Colonic mucosa (tissue), 4 donors: ENCODE results near the gene DXO. TPM values are rescaled to one million over a fixed set of nuclear protein-coding genes. Genes with fewer than 3 reads are reported as not detected.

Experiments
- DNase-seq: peaks from one replicate; pipeline ENCODE4 v3.0.0-alpha.2; 2020
- H3K27ac ChIP-seq: fragments of 200-600 bp; one replicate; pipeline ENCODE4 v1.8.0; 2021
- H3K27me3 ChIP-seq: fragments of 200-600 bp; one replicate; pipeline ENCODE4 v1.8.0; 2021
- H3K36me3 ChIP-seq: fragments of 200-600 bp; one replicate; pipeline ENCODE4 v1.8.0; 2021
- H3K4me1 ChIP-seq: fragments of 200-600 bp; one replicate; pipeline ENCODE4 v1.8.0; 2021; ENCODE audit warnings: mild to moderate bottlenecking
- H3K4me3 ChIP-seq: fragments of 200-600 bp; one replicate; pipeline ENCODE4 v1.8.0; 2021
- H3K9ac ChIP-seq, 2 donors: one replicate each; pipeline ENCODE4 v1.7.0; 2013; ENCODE audit warnings: control low read depth in 2 of 2, low read depth in 2 of 2, low read length in 2 of 2
- H3K9me3 ChIP-seq: fragments of 200-600 bp; one replicate; pipeline ENCODE4 v1.8.0; 2021
- intact Hi-C: fragments of 100-400 bp; cut with DNase I; formaldehyde crosslinking; loops from one replicate; pipeline ENCODE4 v1.14.1; 2022
- total RNA-seq, 2 donors: library from RNA; stranded (reverse); fragmentation: NEBNext Ultra II Directional in 1 of 2; extraction: Animal tissue kit (Norgen Biotek cat#: 25700) in 1 of 2; gene quantifications; one replicate each; pipeline ENCODE4 v1.2.1, GENCODE V29; 2021
- TF ChIP-seq, protein P1 (sequence below): fragments of 200-600 bp; IDR thresholded peaks from one replicate; pipeline ENCODE4 v1.8.0; 2022; ENCODE audit warnings: antibody characterized with exemption, mild to moderate bottlenecking
- donor health status: healthy.
- donor health status: DM: no; HTN: no; CAD: no.
- donor health status: DM: no; HTN: no; CAD: no.

Gene DXO
- total RNA-seq, 2 donors from 2014 or later, result 13.0 to 16.1 TPM

DNA sequence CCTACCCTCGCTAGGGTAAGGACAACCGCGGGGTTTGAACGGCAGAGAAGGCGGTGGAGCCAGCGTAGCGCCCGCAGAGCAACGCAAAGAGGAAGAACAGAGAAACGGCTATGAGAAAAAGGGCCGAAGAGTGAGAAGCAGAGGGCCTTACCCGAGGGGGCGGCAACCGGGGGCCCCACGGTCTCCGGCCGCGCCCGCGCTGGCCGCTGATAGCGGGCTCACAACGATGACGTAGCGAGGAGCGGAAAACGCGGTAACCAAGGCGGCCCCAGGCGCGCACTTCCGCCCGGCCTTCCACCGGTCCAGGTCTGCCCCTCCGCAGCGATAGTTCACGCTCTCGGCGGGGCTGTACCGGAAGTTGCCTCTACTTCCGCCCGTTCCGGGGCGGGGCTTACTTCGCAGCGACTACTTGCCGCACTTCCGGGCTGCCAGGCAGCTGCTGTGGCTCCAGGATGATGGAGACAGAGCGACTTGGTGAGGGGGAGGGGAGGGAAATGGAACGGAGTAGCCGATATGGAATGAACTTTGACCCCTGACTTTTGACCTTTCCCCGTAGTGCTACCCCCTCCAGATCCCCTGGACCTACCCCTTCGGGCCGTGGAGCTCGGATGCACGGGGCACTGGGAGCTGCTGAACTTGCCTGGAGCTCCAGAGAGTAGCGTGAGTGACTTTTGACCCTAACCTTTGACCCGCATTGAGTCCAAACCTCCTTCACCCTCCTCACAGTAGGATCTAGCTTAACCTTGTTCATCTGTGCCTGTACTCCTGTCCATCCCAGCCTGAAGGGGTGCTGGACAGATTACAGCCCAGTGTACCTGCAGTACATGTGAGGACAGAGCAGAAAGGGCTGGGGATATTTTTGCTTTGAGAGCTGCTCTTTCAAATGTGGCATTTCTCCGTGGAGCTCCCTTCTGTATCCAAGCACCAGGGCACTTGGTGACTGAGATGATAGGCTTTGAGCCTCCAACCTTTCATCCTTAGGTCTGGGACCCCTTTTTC lies 12.9 kb downstream of the DXO start, which contains the start of the genes NELFE and SKIC2:
TSS of gene NELFE (minus strand) at position 231 of the 999 bp plus-strand sequence. CDS start 525 bp downstream, outside the sequence.
TSS of gene SKIC2 (plus strand) at position 435 of the 999 bp plus-strand sequence. CDS start at position 453, 18 bp downstream.
- peak within 1 kb of the TSS; percentile 58 for H3K4me3 ChIP-seq
- intact Hi-C loops, result loop anchor here (10.0 kb wide), 2 partner anchors 194 to 284 kb away; partner anchors contain the start of gene SAPCD1
- DNase-seq, result peak; percentile 99
- no peaks in the 10 kb centered on the region for H3K9me3 ChIP-seq
- peaks cover 21% of the 10 kb centered on the region for H3K36me3 ChIP-seq
- H3K27ac ChIP-seq, result peak within 1 kb of the TSS; percentile 32
- TF ChIP-seq, protein P1, sequence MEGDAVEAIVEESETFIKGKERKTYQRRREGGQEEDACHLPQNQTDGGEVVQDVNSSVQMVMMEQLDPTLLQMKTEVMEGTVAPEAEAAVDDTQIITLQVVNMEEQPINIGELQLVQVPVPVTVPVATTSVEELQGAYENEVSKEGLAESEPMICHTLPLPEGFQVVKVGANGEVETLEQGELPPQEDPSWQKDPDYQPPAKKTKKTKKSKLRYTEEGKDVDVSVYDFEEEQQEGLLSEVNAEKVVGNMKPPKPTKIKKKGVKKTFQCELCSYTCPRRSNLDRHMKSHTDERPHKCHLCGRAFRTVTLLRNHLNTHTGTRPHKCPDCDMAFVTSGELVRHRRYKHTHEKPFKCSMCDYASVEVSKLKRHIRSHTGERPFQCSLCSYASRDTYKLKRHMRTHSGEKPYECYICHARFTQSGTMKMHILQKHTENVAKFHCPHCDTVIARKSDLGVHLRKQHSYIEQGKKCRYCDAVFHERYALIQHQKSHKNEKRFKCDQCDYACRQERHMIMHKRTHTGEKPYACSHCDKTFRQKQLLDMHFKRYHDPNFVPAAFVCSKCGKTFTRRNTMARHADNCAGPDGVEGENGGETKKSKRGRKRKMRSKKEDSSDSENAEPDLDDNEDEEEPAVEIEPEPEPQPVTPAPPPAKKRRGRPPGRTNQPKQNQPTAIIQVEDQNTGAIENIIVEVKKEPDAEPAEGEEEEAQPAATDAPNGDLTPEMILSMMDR, result no peak
- no peaks in the 10 kb centered on the region for H3K27me3 ChIP-seq
- peak within 1 kb of the TSS; percentile 81 to 92 for H3K9ac ChIP-seq
- H3K4me1 ChIP-seq, result peaks cover 6% of the 10 kb centered on the region

DNA sequence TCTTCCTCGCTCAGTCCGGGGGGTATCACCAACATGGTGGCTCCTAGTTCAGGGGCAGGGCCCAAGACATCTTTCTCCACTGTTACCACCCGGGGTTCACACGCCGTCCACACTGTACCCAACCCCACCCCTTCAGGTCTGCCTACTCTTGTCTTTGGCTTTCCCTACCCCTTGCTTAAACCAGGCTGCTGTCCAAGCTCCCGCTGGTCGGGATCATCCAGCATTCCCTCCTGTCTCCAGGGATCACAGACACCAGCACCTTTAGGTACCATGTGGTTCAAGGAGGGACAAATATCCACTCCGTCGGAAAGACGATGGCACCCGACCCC lies 13.6 kb downstream of the DXO start:
- TF ChIP-seq, protein P1, result no peak
- Histone ChIP-seq H3K27me3 (no peaks in the 10 kb centered on the region), H3K4me3 (peak overlapping the region; percentile 58), H3K9me3 (no peaks in the 10 kb centered on the region), H3K4me1 (peaks cover 6% of the 10 kb centered on the region), H3K27ac (peak overlapping the region; percentile 21), H3K36me3 (peaks cover 17% of the 10 kb centered on the region), H3K9ac (peak overlapping the region; percentile 81 to 92)
- intact Hi-C loops, result loop anchor here (10.0 kb wide), 2 partner anchors 194 to 284 kb away; partner anchors contain the start of gene SAPCD1
- no peak for DNase-seq

DNA sequence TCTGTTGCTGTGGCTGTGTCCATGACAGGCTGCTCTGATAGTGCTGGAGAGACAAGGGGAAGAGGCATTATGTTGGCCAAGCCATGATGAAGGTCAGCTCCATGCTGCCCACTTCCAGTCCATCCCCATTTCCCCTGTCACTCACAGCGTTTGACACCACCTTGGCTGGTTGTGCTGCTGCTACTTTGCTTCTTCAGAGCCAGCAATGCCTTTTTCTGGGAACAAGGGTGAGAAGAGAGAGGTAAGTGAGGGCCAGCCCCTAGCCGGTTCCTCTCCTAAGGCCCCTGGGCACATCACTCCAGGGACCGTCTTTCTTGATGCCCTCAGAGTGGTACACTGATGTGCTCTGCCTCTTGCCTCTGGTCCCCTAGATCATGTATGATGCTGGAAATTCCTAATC lies 15.1 kb downstream of the DXO start:
- Histone ChIP-seq H3K36me3 (peaks cover 17% of the 10 kb centered on the region), H3K9me3 (no peaks in the 10 kb centered on the region), H3K27ac (no peak overlapping the region), H3K4me1 (peaks cover 6% of the 10 kb centered on the region), H3K27me3 (no peaks in the 10 kb centered on the region), H3K4me3 (no peak overlapping the region), H3K9ac (no peak overlapping the region)
- DNase-seq, result no peak
- TF ChIP-seq, protein P1, result no peak
- intact Hi-C loops, result loop anchor here (10.0 kb wide), 2 partner anchors 192 to 282 kb away; partner anchors contain the start of gene SAPCD1

DNA sequence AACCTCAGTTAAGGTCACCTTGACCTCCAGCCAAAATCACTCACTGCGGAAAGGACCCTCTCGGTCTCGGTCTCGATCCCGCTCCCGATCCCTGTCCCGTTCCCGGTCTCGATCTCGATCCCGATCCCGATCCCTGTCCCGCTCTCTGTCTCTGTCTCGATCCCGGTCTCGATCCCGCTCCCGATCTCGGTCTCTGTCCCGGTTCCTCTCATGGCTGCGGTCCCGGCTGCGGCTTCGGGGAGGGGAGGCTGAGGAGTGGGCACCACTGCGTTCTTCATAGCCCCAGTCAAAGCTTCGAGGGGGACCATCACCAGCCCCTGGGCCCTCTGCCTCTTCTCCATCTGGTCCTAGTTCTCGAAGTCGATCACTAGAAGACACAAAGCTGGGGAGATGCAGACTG lies 17.4 kb downstream of the DXO start:
- intact Hi-C loops, result loop anchor here (5.0 to 10.0 kb wide), 3 partner anchors 52 to 280 kb away; partner anchors contain the start of genes SAPCD1 and ZBTB12
- peaks cover 11% of the 10 kb centered on the region for H3K36me3 ChIP-seq
- TF ChIP-seq, protein P1, result no peak

DNA sequence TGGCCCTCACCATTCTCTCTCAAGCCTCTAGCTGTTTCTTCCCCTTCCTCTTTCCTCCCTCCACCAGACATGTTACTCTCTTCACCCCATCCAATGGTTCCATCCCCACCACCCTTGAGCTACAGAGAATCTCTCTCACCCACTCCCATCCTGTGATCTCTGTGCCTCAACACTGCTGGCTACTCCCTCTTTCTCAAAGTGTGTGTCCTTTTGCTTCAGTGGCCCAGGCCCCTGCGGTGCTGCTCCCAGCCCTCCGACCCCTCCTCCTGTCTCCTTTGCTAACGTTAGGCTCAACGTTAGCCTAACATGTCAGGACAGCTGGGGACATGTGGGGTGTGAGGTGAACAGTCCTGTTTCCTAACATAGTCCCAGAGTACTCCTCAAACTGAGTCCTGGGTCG lies 19.0 kb downstream of the DXO start:
- no peaks in the 10 kb centered on the region for H3K27me3 ChIP-seq
- H3K9ac ChIP-seq, result no peak overlapping the region
- intact Hi-C loops, result loop anchor here (5.0 to 10.0 kb wide), 3 partner anchors 51 to 278 kb away; partner anchors contain the start of genes SAPCD1 and ZBTB12
- TF ChIP-seq, protein P1, result no peak
- no peak overlapping the region for H3K4me3 ChIP-seq
- H3K27ac ChIP-seq, result no peak overlapping the region
- DNase-seq, result no peak
- peaks cover 11% of the 10 kb centered on the region for H3K36me3 ChIP-seq
- peaks cover 4% of the 10 kb centered on the region for H3K4me1 ChIP-seq
- H3K9me3 ChIP-seq, result no peaks in the 10 kb centered on the region

More for the DNA sequence above, 17.4 kb downstream of the DXO start:
- no peak for DNase-seq
- no peak overlapping the region for H3K4me3 ChIP-seq
- H3K27me3 ChIP-seq, result no peaks in the 10 kb centered on the region
- H3K9ac ChIP-seq, result no peak overlapping the region
- H3K27ac ChIP-seq, result no peak overlapping the region
- H3K4me1 ChIP-seq, result peaks cover 6% of the 10 kb centered on the region
- H3K9me3 ChIP-seq, result no peaks in the 10 kb centered on the region
